ENCODE data around the gene FAM20B.
A peak's percentile ranks its signal among the peaks of the same experiment; 100 is the strongest.

DNA sequence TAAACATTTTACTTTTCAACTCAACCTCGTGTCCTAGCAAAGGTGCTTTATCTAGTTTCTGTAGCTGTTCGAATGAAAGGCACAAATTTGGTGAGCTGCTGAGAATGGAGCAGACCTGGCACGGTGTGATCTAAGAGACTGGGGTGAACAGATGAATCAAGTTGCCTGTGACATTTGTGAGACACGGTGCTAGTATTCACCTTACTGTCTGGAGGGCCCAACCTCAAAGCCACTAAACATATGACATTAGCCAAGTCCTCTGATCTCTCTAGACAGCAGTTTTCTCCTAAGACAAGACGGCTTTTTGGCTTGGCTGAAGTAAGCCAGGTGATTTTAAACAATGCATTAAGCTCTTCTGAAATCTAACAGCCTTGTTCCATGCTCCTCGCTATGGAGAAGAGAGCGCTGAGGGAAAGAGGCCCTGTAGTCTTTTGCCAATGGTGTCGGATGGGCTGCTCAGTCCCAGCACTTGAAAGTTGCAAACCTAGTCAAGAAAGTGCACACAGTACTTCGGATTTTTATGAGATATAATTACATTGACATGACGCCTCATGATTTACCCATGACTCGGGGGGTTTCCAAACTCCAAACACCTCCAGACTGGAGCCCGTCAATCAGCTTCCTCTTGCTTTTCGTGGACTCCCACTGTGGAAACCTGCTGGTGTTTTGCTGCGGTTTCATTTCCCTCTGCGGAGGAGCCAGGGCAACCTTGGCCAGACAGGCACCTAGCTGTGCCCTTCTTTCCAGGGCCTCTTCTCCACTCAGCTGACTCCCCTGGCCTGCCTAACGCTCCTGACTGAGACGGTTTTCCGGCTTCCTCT is 55.4 kb downstream of the FAM20B start:
- TF ChIP-seq ZNF790 (CRISPR knock-in tag; IDR thresholded peaks at IDR 0.05; ENCODE audit: borderline replicate concordance) = no peak
- TF ChIP-seq CEBPB (IDR thresholded peaks at IDR 0.05; ENCODE audit: borderline replicate concordance, low read depth, low read length) = no peak
- TF ChIP-seq, protein P1, sequence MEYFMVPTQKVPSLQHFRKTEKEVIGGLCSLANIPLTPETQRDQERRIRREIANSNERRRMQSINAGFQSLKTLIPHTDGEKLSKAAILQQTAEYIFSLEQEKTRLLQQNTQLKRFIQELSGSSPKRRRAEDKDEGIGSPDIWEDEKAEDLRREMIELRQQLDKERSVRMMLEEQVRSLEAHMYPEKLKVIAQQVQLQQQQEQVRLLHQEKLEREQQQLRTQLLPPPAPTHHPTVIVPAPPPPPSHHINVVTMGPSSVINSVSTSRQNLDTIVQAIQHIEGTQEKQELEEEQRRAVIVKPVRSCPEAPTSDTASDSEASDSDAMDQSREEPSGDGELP (IDR thresholded peaks at IDR 0.05; ENCODE audit: borderline replicate concordance, low read depth) = peak; percentile 71; the same call in 1 of the 2 replicates
- TF ChIP-seq, protein P2, sequence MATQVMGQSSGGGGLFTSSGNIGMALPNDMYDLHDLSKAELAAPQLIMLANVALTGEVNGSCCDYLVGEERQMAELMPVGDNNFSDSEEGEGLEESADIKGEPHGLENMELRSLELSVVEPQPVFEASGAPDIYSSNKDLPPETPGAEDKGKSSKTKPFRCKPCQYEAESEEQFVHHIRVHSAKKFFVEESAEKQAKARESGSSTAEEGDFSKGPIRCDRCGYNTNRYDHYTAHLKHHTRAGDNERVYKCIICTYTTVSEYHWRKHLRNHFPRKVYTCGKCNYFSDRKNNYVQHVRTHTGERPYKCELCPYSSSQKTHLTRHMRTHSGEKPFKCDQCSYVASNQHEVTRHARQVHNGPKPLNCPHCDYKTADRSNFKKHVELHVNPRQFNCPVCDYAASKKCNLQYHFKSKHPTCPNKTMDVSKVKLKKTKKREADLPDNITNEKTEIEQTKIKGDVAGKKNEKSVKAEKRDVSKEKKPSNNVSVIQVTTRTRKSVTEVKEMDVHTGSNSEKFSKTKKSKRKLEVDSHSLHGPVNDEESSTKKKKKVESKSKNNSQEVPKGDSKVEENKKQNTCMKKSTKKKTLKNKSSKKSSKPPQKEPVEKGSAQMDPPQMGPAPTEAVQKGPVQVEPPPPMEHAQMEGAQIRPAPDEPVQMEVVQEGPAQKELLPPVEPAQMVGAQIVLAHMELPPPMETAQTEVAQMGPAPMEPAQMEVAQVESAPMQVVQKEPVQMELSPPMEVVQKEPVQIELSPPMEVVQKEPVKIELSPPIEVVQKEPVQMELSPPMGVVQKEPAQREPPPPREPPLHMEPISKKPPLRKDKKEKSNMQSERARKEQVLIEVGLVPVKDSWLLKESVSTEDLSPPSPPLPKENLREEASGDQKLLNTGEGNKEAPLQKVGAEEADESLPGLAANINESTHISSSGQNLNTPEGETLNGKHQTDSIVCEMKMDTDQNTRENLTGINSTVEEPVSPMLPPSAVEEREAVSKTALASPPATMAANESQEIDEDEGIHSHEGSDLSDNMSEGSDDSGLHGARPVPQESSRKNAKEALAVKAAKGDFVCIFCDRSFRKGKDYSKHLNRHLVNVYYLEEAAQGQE (IDR thresholded peaks at IDR 0.05; ENCODE audit: borderline replicate concordance in 1 of 2, low read depth in 1 of 2, low read length in 2 of 2) = no peak
- TF ChIP-seq ZNF616 (CRISPR knock-in tag; IDR thresholded peaks at IDR 0.05; ENCODE audit: low read depth) = no peak
- TF ChIP-seq, protein P3, sequence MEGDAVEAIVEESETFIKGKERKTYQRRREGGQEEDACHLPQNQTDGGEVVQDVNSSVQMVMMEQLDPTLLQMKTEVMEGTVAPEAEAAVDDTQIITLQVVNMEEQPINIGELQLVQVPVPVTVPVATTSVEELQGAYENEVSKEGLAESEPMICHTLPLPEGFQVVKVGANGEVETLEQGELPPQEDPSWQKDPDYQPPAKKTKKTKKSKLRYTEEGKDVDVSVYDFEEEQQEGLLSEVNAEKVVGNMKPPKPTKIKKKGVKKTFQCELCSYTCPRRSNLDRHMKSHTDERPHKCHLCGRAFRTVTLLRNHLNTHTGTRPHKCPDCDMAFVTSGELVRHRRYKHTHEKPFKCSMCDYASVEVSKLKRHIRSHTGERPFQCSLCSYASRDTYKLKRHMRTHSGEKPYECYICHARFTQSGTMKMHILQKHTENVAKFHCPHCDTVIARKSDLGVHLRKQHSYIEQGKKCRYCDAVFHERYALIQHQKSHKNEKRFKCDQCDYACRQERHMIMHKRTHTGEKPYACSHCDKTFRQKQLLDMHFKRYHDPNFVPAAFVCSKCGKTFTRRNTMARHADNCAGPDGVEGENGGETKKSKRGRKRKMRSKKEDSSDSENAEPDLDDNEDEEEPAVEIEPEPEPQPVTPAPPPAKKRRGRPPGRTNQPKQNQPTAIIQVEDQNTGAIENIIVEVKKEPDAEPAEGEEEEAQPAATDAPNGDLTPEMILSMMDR (CRISPR knock-in tag; IDR thresholded peaks at IDR 0.05) = no peak
